ENCODE measurements around the gene CES4A. TPM values are rescaled to one million over a fixed set of nuclear protein-coding genes. Genes with fewer than 3 reads are reported as not detected.
A peak's percentile ranks its signal among the peaks of the same experiment; 100 is the strongest.
"Not testable (repeated sequence)": the region's sequence is repeated elsewhere in the genome, so short reads cannot be mapped to it uniquely, and the experiment has no call there.

The CES4A gene
- total RNA-seq, 1 donor from 2014 or later: 1.1 TPM

- FAIRE-seq: no peak
- Histone ChIP-seq H3K27me3 (ENCODE audit: control insufficient read depth, insufficient read depth, low read length) (no peaks in the 10 kb centered on the region), H3K36me3 (ENCODE audit: control insufficient read depth, insufficient read depth, low read length) (peaks cover 28% of the 10 kb centered on the region), H3K4me3 (ENCODE audit: low read depth, low read length) (no peak overlapping the region)
- TF ChIP-seq CTCF (IDR thresholded peaks at IDR 0.05; ENCODE audit: insufficient read depth, low read length, severe bottlenecking): no peak
- no peak for DNase-seq (ENCODE audit: low read depth)
These were observed 44.3 kb upstream of the CES4A start for GRCh38 chr16:66944054-66944441.

- H3K27me3 ChIP-seq (ENCODE audit: control insufficient read depth, insufficient read depth, low read length); H3K4me3 ChIP-seq (ENCODE audit: low read depth, low read length); FAIRE-seq; DNase-seq (ENCODE audit: low read depth): not testable (repeated sequence)
- H3K36me3 ChIP-seq (ENCODE audit: control insufficient read depth, insufficient read depth, low read length): peaks cover 22% of the 10 kb centered on the region
These were observed 43.4 kb upstream of the CES4A start for GRCh38 chr16:66944971-66945370.

- peaks cover 15% of the 10 kb centered on the region for H3K36me3 ChIP-seq (ENCODE audit: control insufficient read depth, insufficient read depth, low read length)
- TF ChIP-seq CTCF (IDR thresholded peaks at IDR 0.05; ENCODE audit: insufficient read depth, low read length, severe bottlenecking): no peak
- H3K27me3 ChIP-seq (ENCODE audit: control insufficient read depth, insufficient read depth, low read length): no peaks in the 10 kb centered on the region
- H3K4me3 ChIP-seq (ENCODE audit: low read depth, low read length): no peak overlapping the region
- DNase-seq (ENCODE audit: low read depth): no peak
- FAIRE-seq: no peak
These were observed 42.5 kb upstream of the CES4A start for GRCh38 chr16:66945939-66946338.

- no peak for TF ChIP-seq CTCF (IDR thresholded peaks at IDR 0.05; ENCODE audit: insufficient read depth, low read length, severe bottlenecking)
- Histone ChIP-seq H3K4me3 (ENCODE audit: low read depth, low read length) (no peak overlapping the region), H3K27me3 (ENCODE audit: control insufficient read depth, insufficient read depth, low read length) (no peaks in the 10 kb centered on the region), H3K36me3 (ENCODE audit: control insufficient read depth, insufficient read depth, low read length) (peaks cover 10% of the 10 kb centered on the region)
- no peak for FAIRE-seq
- DNase-seq (ENCODE audit: low read depth): no peak
These were observed 41.8 kb upstream of the CES4A start for GRCh38 chr16:66946541-66946940.

- DNase-seq (ENCODE audit: low read depth) (no peak), FAIRE-seq (no peak)
- Histone ChIP-seq H3K27me3 (ENCODE audit: control insufficient read depth, insufficient read depth, low read length) (no peaks in the 10 kb centered on the region), H3K36me3 (ENCODE audit: control insufficient read depth, insufficient read depth, low read length) (peaks cover 6% of the 10 kb centered on the region), H3K4me3 (ENCODE audit: low read depth, low read length) (no peak overlapping the region)
- no peak for TF ChIP-seq CTCF (IDR thresholded peaks at IDR 0.05; ENCODE audit: insufficient read depth, low read length, severe bottlenecking)
These were observed 41.5 kb upstream of the CES4A start for GRCh38 chr16:66946974-66947301.

GRCh38 chr16:66947302-66948065, 40.9 kb upstream of the CES4A start:
- peak; percentile 79 for TF ChIP-seq CTCF (IDR thresholded peaks at IDR 0.05; ENCODE audit: insufficient read depth, low read length, severe bottlenecking)
- H3K27me3 ChIP-seq (ENCODE audit: control insufficient read depth, insufficient read depth, low read length): no peaks in the 10 kb centered on the region
- FAIRE-seq (peak; percentile 95), DNase-seq (ENCODE audit: low read depth) (peak; percentile 88)
- H3K36me3 ChIP-seq (ENCODE audit: control insufficient read depth, insufficient read depth, low read length): peaks cover 2% of the 10 kb centered on the region
- peak overlapping the region; percentile 51 for H3K4me3 ChIP-seq (ENCODE audit: low read depth, low read length)

All from bronchial epithelial cell (primary cell).